Measurements from ENCODE around the gene C19orf73. TPM values are rescaled to one million over a fixed set of nuclear protein-coding genes. Genes with fewer than 3 reads are reported as not detected.

C19orf73 gene
- total RNA-seq, 3 donors from 2014 or later = 1.8 to 3.2 (median 2.1) TPM

GRCh38 chr19:49161987-49162386, 43.0 kb upstream of the C19orf73 start:
- intact Hi-C loops (cut with DNase I, micrococcal nuclease) = no loop called here
- DNase-seq (no peak), ATAC-seq (no peak)
- Histone ChIP-seq H3K4me1 (ENCODE audit: low read depth) (peaks cover 46% of the 10 kb centered on the region), H3K9me3 (no peaks in the 10 kb centered on the region), H3K4me3 (no peak overlapping the region), H3K36me3 (ENCODE audit: low read depth) (no peaks in the 10 kb centered on the region)
- no peak for TF ChIP-seq CTCF (IDR thresholded peaks at IDR 0.05)

DNA sequence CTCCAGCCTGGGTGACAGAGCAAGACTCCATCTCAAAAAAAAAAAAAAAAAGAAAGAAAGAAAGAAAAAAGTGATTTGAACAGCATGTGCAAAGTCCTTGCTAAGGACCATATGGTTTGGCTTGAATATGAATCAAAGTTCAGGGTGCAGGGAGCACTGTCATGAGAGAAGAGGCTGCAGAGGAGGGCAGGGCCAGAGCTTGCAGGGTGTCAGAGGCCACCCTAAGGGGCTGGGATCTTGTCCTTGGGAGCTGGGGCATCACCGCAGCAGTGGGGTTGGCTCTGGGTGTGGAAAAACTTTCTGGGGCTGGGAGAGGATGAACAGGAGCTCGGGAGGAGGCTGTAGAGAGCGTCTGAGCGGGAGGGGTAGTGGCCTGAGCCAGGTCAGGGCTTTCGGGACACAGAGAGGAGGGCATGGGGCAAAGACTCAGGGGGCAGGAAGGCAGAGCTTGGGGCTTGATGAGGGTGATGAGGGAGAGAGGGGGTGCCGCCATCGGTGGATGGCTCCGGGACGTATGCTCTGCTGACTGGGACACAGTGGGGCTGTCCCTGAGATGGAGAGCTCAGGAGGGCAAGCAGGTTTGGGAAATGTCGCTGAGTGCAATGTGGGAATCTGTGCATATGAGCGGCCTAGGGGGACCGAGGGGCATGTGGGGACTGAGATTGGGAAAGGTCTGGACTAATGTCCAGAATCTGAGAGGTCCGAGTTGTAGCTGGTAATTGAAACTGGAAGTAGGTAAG, 41.7 kb upstream of the C19orf73 start:
- peaks cover 42% of the 10 kb centered on the region for H3K4me1 ChIP-seq (ENCODE audit: low read depth)
- H3K36me3 ChIP-seq (ENCODE audit: low read depth) = no peaks in the 10 kb centered on the region
- DNase-seq (no peak), ATAC-seq (no peak)
- H3K9me3 ChIP-seq = no peaks in the 10 kb centered on the region
- TF ChIP-seq CTCF (IDR thresholded peaks at IDR 0.05) = no peak
- no peak overlapping the region for H3K4me3 ChIP-seq
- intact Hi-C loops (cut with DNase I, micrococcal nuclease) = no loop called here

- H3K4me3 ChIP-seq = peak within 1 kb of the TSS; percentile 64
- H3K9me3 ChIP-seq = no peaks in the 10 kb centered on the region
- no peaks in the 10 kb centered on the region for H3K36me3 ChIP-seq (ENCODE audit: low read depth)
- no peak for TF ChIP-seq CTCF (IDR thresholded peaks at IDR 0.05)
- intact Hi-C loops (cut with DNase I, micrococcal nuclease) = no loop called here
- DNase-seq = peak; percentile 93 to 98 (median 98)
- H3K4me1 ChIP-seq (ENCODE audit: low read depth) = peaks cover 25% of the 10 kb centered on the region
- ATAC-seq = peak; percentile 91
These were observed 38.7 kb upstream of the C19orf73 start, which contains the start of gene TRPM4 for GRCh38 chr19:49157445-49158224. TSS of gene TRPM4 (plus strand) at chr19:49157792. CDS start at chr19:49157867, 75 bp downstream.

DNA sequence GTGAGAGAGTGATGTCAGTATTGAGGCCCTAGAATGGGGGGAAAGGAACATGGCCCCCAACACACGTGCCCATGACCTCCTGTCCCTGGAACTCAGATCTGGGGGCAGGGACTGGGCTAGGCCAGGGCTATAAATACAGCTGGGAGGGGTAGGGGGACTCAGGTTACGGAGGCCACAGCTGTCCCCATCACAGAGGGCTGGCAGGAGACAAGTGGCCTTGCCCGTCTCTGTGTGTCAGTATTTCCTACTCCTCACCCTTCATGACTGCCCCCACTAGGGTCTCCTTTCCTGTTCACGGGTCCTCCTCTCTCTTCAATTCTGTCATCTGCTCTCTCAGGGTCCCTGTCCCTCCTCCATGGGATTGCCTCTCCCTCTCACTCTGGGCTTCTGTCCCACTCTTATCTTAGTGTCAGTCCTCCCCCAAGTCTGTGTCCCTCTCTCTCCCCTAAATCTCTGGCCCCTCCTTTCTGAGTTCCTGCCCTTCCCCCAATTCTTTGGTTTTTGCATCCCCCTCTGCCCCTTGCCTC, 36.9 kb upstream of the C19orf73 start:
- intact Hi-C loops (cut with DNase I, micrococcal nuclease) = no loop called here
- no peak for TF ChIP-seq CTCF (IDR thresholded peaks at IDR 0.05)
- H3K4me1 ChIP-seq (ENCODE audit: low read depth) = peaks cover 24% of the 10 kb centered on the region
- H3K9me3 ChIP-seq = no peaks in the 10 kb centered on the region
- H3K36me3 ChIP-seq (ENCODE audit: low read depth) = no peaks in the 10 kb centered on the region
- DNase-seq (no peak), ATAC-seq (no peak)
- no peak overlapping the region for H3K4me3 ChIP-seq

GRCh38 chr19:49155005-49155819, 36.3 kb upstream of the C19orf73 start, which contains the start of gene HRC:
TSS of gene HRC (minus strand) at chr19:49155396. CDS start at chr19:49155237, 159 bp downstream.
- no peak for TF ChIP-seq CTCF (IDR thresholded peaks at IDR 0.05)
- ATAC-seq = no peak
- intact Hi-C loops (cut with DNase I, micrococcal nuclease) = no loop called here
- DNase-seq = no peak
- Histone ChIP-seq H3K9me3 (no peaks in the 10 kb centered on the region), H3K36me3 (ENCODE audit: low read depth) (no peaks in the 10 kb centered on the region), H3K4me3 (no peak within 1 kb of the TSS), H3K4me1 (ENCODE audit: low read depth) (peaks cover 17% of the 10 kb centered on the region)

All from mucosa of descending colon (tissue), 3 donors.